GM23338 (cell line): ENCODE results near the gene OR10P1. TPM values are rescaled to one million over a fixed set of nuclear protein-coding genes. Genes with fewer than 3 reads are reported as not detected.
"Not testable (repeated sequence)": the region's sequence is repeated elsewhere in the genome, so short reads cannot be mapped to it uniquely, and the experiment has no call there.

Source experiments
- ATAC-seq: fragments of 200-7000 bp; cut with Tn5 transposase; 3 replicates; pipeline ENCODE4 v1.9.1; 2020
- DNase-seq: peaks from one replicate; pipeline ENCODE4 v3.0.0-alpha.2; 2015; ENCODE audit warnings: low spot score
- H2AFZ ChIP-seq: fragments of 200-600 bp; sonication (generic); 2 replicates; pipeline ENCODE4 v1.8.0; 2016; ENCODE audit warnings: antibody characterized with exemption, mild to moderate bottlenecking, moderate library complexity
- H3F3A ChIP-seq: fragments of 200-600 bp; sonication (generic); replicated peaks from 2 replicates; pipeline ENCODE4 v1.8.0; 2017; ENCODE audit warnings: antibody characterized with exemption, mixed run types, low read depth
- H3K27ac ChIP-seq: fragments of 200-600 bp; sonication (generic); 2 replicates; pipeline ENCODE4 v1.6.1; 2016; ENCODE audit warnings: low read depth
- H3K27me3 ChIP-seq: fragments of 200-600 bp; sonication (generic); 2 replicates; pipeline ENCODE4 v1.8.0; 2016; ENCODE audit warnings: mild to moderate bottlenecking, mixed run types, moderate library complexity; ENCODE audit not compliant: insufficient read depth
- H3K36me3 ChIP-seq: fragments of 200-600 bp; sonication (generic); 2 replicates; pipeline ENCODE4 v1.8.0; 2016; ENCODE audit warnings: mild to moderate bottlenecking; ENCODE audit not compliant: insufficient read depth
- H3K4me1 ChIP-seq: fragments of 200-600 bp; sonication (generic); 2 replicates; pipeline ENCODE4 v1.8.0; 2016; ENCODE audit warnings: mild to moderate bottlenecking, moderate library complexity; ENCODE audit not compliant: insufficient read depth
- H3K4me2 ChIP-seq: fragments of 200-600 bp; sonication (generic); 2 replicates; pipeline ENCODE4 v1.7.1; 2017; ENCODE audit warnings: mixed run types
- H3K4me3 ChIP-seq: fragments of 200-600 bp; sonication (generic); 2 replicates; pipeline ENCODE4 v1.6.1; 2016; ENCODE audit warnings: mixed run types
- H3K79me2 ChIP-seq: fragments of 200-600 bp; sonication (generic); replicated peaks from 2 replicates; pipeline ENCODE4 v1.8.0; 2017; ENCODE audit warnings: mild to moderate bottlenecking; ENCODE audit not compliant: insufficient read depth
- H3K9me2 ChIP-seq: fragments of 200-600 bp; sonication (generic); 2 replicates; pipeline ENCODE4 v1.8.0; 2017; ENCODE audit not compliant: insufficient read depth
- H4K20me1 ChIP-seq: fragments of 200-600 bp; sonication (generic); replicated peaks from 2 replicates; pipeline ENCODE4 v1.8.0; 2017; ENCODE audit warnings: mild to moderate bottlenecking; ENCODE audit not compliant: insufficient read depth
- H3K27ac Mint-ChIP-seq: 2 replicates; pipeline ENCODE4 v1.8.0; 2020; ENCODE audit warnings: inconsistent platforms, mild to moderate bottlenecking, moderate library complexity, mixed read lengths
- H3K27me3 Mint-ChIP-seq: 3 replicates; pipeline ENCODE4 v1.8.0; 2022; ENCODE audit warnings: low read depth, mild to moderate bottlenecking, moderate library complexity, mixed read lengths, inconsistent platforms; ENCODE audit not compliant: insufficient read depth, poor library complexity
- H3K36me3 Mint-ChIP-seq: 3 replicates; pipeline ENCODE4 v1.8.0; 2021; ENCODE audit warnings: low read depth, mild to moderate bottlenecking, inconsistent platforms, moderate library complexity, mixed read lengths
- H3K4me1 Mint-ChIP-seq: 3 replicates; pipeline ENCODE4 v1.8.0; 2020; ENCODE audit warnings: mild to moderate bottlenecking, inconsistent platforms, mixed read lengths
- H3K4me3 Mint-ChIP-seq: 3 replicates; pipeline ENCODE4 v1.8.0; 2021; ENCODE audit warnings: moderate library complexity, mild to moderate bottlenecking, inconsistent platforms, mixed read lengths
- H3K9me3 Mint-ChIP-seq: 3 replicates; pipeline ENCODE4 v1.8.0; 2020; ENCODE audit warnings: moderate library complexity, mild to moderate bottlenecking, inconsistent platforms, mixed read lengths
- ETS1 ChIP-seq: IDR thresholded peaks from 2 replicates; pipeline ENCODE4 v1.6.1; 2016; ENCODE audit warnings: antibody characterized with exemption
- EZH2 ChIP-seq: fragments of 200-600 bp; sonication (generic); IDR thresholded peaks from one replicate; pipeline ENCODE4 v1.8.0; 2017; ENCODE audit warnings: antibody characterized with exemption, mild to moderate bottlenecking, low read depth; ENCODE audit not compliant: unreplicated experiment
- EZH2phosphoT487 ChIP-seq: fragments of 200-600 bp; sonication (generic); IDR thresholded peaks from one replicate; pipeline ENCODE4 v1.8.1; 2018; ENCODE audit warnings: antibody characterized with exemption; ENCODE audit not compliant: unreplicated experiment
- JUNB ChIP-seq: IDR thresholded peaks from one replicate; pipeline ENCODE4 v1.6.1; 2016; ENCODE audit warnings: antibody characterized with exemption; ENCODE audit not compliant: unreplicated experiment
- POLR2AphosphoS5 ChIP-seq: IDR thresholded peaks from 2 replicates; pipeline ENCODE4 v1.6.1; 2016; ENCODE audit warnings: antibody characterized with exemption, low read depth
- ZNF114 ChIP-seq: fragments of 250-450 bp; sonication (Bioruptor Pico); IDR thresholded peaks from 2 replicates; pipeline ENCODE4 v1.5.0; 2020; ENCODE audit warnings: mild to moderate bottlenecking, moderate library complexity
- ZNF331 ChIP-seq: fragments of 250-450 bp; sonication (Bioruptor Pico); IDR thresholded peaks from 2 replicates; pipeline ENCODE4 v1.5.0; 2020; ENCODE audit warnings: low read depth, mild to moderate bottlenecking, moderate library complexity
- polyA plus RNA-seq: library from polyadenylated mRNA; unstranded; fragments of >200 nt; fragmentation: Nextera tagmentation; extraction: Ambion mirVana; gene quantifications from 2 replicates; pipeline ENCODE4 v1.2.1, GENCODE V29; 2016
- total RNA-seq: library from RNA; depleted of rRNA; stranded (reverse); fragments of >200 nt; shearing (Covaris generic); gene quantifications from 2 replicates; pipeline ENCODE4 v1.2.3, GENCODE V29; 2014

Gene OR10P1
- total and polyA plus RNA-seq, 2 experiments from 2014 or later: not detected

GRCh38 chr12:55650620-55651298 is 14.1 kb downstream of the OR10P1 start:
- H3K9me2 ChIP-seq: peaks cover 11% of the 10 kb centered on the region; the same call in 1 of the 2 replicates
- not testable (repeated sequence) for H3K4me3 Mint-ChIP-seq, H3K27ac Mint-ChIP-seq, H3F3A ChIP-seq, ATAC-seq, H3K79me2 ChIP-seq, H3K4me1 ChIP-seq, H3K27me3 ChIP-seq, H3K4me1 Mint-ChIP-seq, H3K27ac ChIP-seq, DNase-seq, H4K20me1 ChIP-seq, H3K4me3 ChIP-seq, H3K36me3 ChIP-seq
- H2AFZ ChIP-seq: peak overlapping the region; percentile 88
- Mint-ChIP-seq H3K27me3 (peaks cover 13% of the 10 kb centered on the region), H3K9me3 (peaks cover 49% of the 10 kb centered on the region), H3K36me3 (peaks cover 29% of the 10 kb centered on the region)
- H3K4me2 ChIP-seq: peak overlapping the region; percentile 33; the same call in 1 of the 2 replicates

GRCh38 chr12:55651299-55651683 is 14.6 kb downstream of the OR10P1 start:
- Histone ChIP-seq H3K4me2 (peak overlapping the region; percentile 33; the same call in 1 of the 2 replicates), H3K27ac (no peak overlapping the region), H3K79me2 (no peaks in the 10 kb centered on the region), H3K27me3 (no peaks in the 10 kb centered on the region), H3K36me3 (no peaks in the 10 kb centered on the region), H3K4me1 (peaks cover 9% of the 10 kb centered on the region; the same call in 1 of the 2 replicates), H2AFZ (peak overlapping the region; percentile 88), H3K4me3 (no peak overlapping the region), H4K20me1 (no peaks in the 10 kb centered on the region), H3K9me2 (peaks cover 11% of the 10 kb centered on the region; the same call in 1 of the 2 replicates), H3F3A (no peaks in the 10 kb centered on the region)
- Mint-ChIP-seq H3K4me3 (no peak overlapping the region), H3K27ac (no peak overlapping the region), H3K27me3 (peaks cover 8% of the 10 kb centered on the region), H3K36me3 (peaks cover 26% of the 10 kb centered on the region), H3K9me3 (peaks cover 45% of the 10 kb centered on the region), H3K4me1 (peaks cover 7% of the 10 kb centered on the region)
- peak; percentile 35 for DNase-seq
- ATAC-seq: no peak
- TF ChIP-seq ETS1 (no peak), EZH2phosphoT487 (no peak), POLR2AphosphoS5 (no peak), JUNB (no peak), ZNF114 (CRISPR knock-in tag) (no peak), ZNF331 (CRISPR knock-in tag) (no peak)

DNA sequence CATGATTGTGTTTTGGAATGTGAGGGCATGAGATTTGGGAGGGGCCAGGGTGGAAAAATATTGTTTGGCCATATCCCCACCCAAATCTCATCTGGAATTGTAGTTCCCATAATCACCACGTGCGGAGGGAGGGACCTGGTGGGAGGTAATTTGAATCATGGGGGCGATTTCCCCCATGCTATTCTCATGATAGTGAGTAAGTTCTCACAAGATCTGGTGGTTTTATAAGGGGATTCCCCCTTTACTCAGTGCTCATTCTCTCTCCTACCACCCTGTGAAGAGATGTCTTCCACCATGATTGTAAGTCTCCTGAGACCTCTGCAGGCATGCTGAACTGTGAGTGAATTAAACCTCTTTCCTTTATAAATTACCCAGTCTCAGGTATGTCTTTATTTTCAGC is 15.7 kb downstream of the OR10P1 start:
- H3K4me2 ChIP-seq: no peak overlapping the region
- TF ChIP-seq ZNF331 (CRISPR knock-in tag) (no peak), EZH2 (no peak)
- H3K9me3 Mint-ChIP-seq: peaks cover 38% of the 10 kb centered on the region
- H3K36me3 Mint-ChIP-seq: peaks cover 22% of the 10 kb centered on the region
- no peaks in the 10 kb centered on the region for H3K79me2 ChIP-seq
- no peak for DNase-seq
- ATAC-seq: no peak
- H3K4me3 ChIP-seq: no peak overlapping the region
- no peak overlapping the region for H3K4me3 Mint-ChIP-seq
- no peaks in the 10 kb centered on the region for H3F3A ChIP-seq
- no peak overlapping the region for H3K27ac ChIP-seq
- H2AFZ ChIP-seq: no peak overlapping the region
- H3K27me3 Mint-ChIP-seq: peaks cover 14% of the 10 kb centered on the region
- peaks cover 7% of the 10 kb centered on the region for H3K4me1 Mint-ChIP-seq
- H3K36me3 ChIP-seq: no peaks in the 10 kb centered on the region
- peaks cover 9% of the 10 kb centered on the region; the same call in 1 of the 2 replicates for H3K4me1 ChIP-seq
- 0 out of 2 replicates have a peak, but pooled peaks cover 4% of the 10 kb centered on the region for H3K9me2 ChIP-seq
- H3K27ac Mint-ChIP-seq: no peak overlapping the region
- H4K20me1 ChIP-seq: no peaks in the 10 kb centered on the region
- H3K27me3 ChIP-seq: no peaks in the 10 kb centered on the region
